GM12878 (cell line): ENCODE measurements around the gene PPM1K. TPM values are rescaled to one million over a fixed set of nuclear protein-coding genes. Genes with fewer than 3 reads are reported as not detected.

Experiments
- ATAC-seq: fragments of 200-7000 bp; cut with Tn5 transposase; 3 replicates; pipeline ENCODE4 v1.9.1; 2020; ENCODE audit warnings: mild to moderate bottlenecking, moderate library complexity
- BruUV-seq: library from RNA; stranded (reverse); fragments of 400-500 nt; replicated peaks from 2 replicates; lab custom pipeline; 2021; lab: Mats Ljungman, UMichigan
- CTCF ChIA-PET: fragments of 300-600 bp; sonication (Branson Sonifier 250); formaldehyde crosslinking; extraction: SDS; loops from one replicate; lab custom pipeline; 2021; ENCODE audit warnings: inconsistent platforms; lab: Yijun Ruan, JAX
- POLR2A ChIA-PET: fragments of 350-600 bp; formaldehyde crosslinking; extraction: SDS; loops from one replicate; lab custom pipeline; 2021; ENCODE audit warnings: inconsistent platforms; lab: Charles Lee
- RAD21 ChIA-PET: fragments of 300-600 bp; sonication (Branson Sonifier 250); formaldehyde crosslinking; loops from one replicate; lab custom pipeline; 2023; ENCODE audit warnings: antibody characterized with exemption; ENCODE audit not compliant: unreplicated experiment; lab: Charles Lee
- SMC1A ChIA-PET: fragments of 300-600 bp; sonication (Branson Sonifier 250); formaldehyde crosslinking; loops from one replicate; lab custom pipeline; 2023; ENCODE audit not compliant: unreplicated experiment, uncharacterized antibody; lab: Charles Lee
- DNase-seq: peaks from one replicate; pipeline ENCODE4 v3.0.0-alpha.2; 2011; ENCODE audit warnings: low read depth, low spot score
- FAIRE-seq: peaks from 3 replicates; lab custom pipeline; 2011; peaks lifted over from hg19 to GRCh38; lab: Jason Lieb, UNC
- H2AFZ ChIP-seq: 2 replicates; pipeline ENCODE4 v1.6.0; 2011; ENCODE audit warnings: low read depth, low read length, control low read depth; ENCODE audit not compliant: control insufficient read depth
- H3K27ac ChIP-seq: 2 replicates; pipeline ENCODE4 v1.5.1; 2011; ENCODE audit warnings: control low read depth; ENCODE audit not compliant: control insufficient read depth, insufficient read depth
- H3K27me3 ChIP-seq, 2 experiments: replicated peaks in 1 of 2; 2 replicates each; pipeline versions ENCODE4 v1.6.0 to v1.6.1; 2011; ENCODE audit warnings: low read length in 1 of 2; ENCODE audit not compliant: control insufficient read depth in 2 of 2, insufficient read depth in 2 of 2
- H3K36me3 ChIP-seq, 2 experiments: 2 replicates each; pipeline ENCODE4 v1.5.1; 2011; ENCODE audit warnings: low read length in 1 of 2; ENCODE audit not compliant: control insufficient read depth in 2 of 2, insufficient read depth in 2 of 2
- H3K4me1 ChIP-seq: 2 replicates; pipeline ENCODE4 v1.6.1; 2011; ENCODE audit warnings: mild to moderate bottlenecking, low read length, moderate library complexity, mixed read lengths; ENCODE audit not compliant: control insufficient read depth, insufficient read depth
- H3K4me2 ChIP-seq: 2 replicates; pipeline ENCODE4 v1.6.0; 2011; ENCODE audit warnings: control low read depth; ENCODE audit not compliant: control insufficient read depth, insufficient read depth
- H3K4me3 ChIP-seq: fragments of 200-600 bp; sonication (generic); 2 replicates; pipeline ENCODE4 v1.5.1; 2016
- H3K79me2 ChIP-seq: 2 replicates; pipeline ENCODE4 v1.6.0; 2011; ENCODE audit warnings: low read length; ENCODE audit not compliant: control insufficient read depth, insufficient read depth
- H3K9ac ChIP-seq: 2 replicates; pipeline ENCODE4 v1.8.0; 2011; ENCODE audit warnings: low read length, control low read depth, mixed read lengths; ENCODE audit not compliant: control insufficient read depth, insufficient read depth
- H3K9me3 ChIP-seq: replicated peaks from 3 replicates; pipeline ENCODE4 v1.5.1; 2011; ENCODE audit warnings: mild to moderate bottlenecking, low read length; ENCODE audit not compliant: control insufficient read depth, insufficient read depth
- H4K20me1 ChIP-seq: 2 replicates; pipeline ENCODE4 v1.6.0; 2011; ENCODE audit not compliant: control insufficient read depth, insufficient read depth
- EZH2 ChIP-seq: IDR thresholded peaks from 2 replicates; pipeline ENCODE4 v1.6.1; 2012; ENCODE audit warnings: low read depth, mild to moderate bottlenecking, control low read depth, inconsistent platforms, low read length, borderline replicate concordance; ENCODE audit not compliant: control insufficient read depth
- HDAC2 ChIP-seq: fragments of 200-600 bp; sonication (generic); IDR thresholded peaks from 2 replicates; pipeline ENCODE4 v1.6.1; 2017
- IKZF2 ChIP-seq, 2 experiments: fragments of 450-650 bp; IDR thresholded peaks; 2 replicates each; pipeline ENCODE4 v1.6.1; 2017; ENCODE audit warnings: mild to moderate bottlenecking in 2 of 2, moderate library complexity in 2 of 2
- KAT2A ChIP-seq: conservative IDR thresholded peaks from 2 replicates; pipeline ENCODE4 v1.6.1; 2011; ENCODE audit warnings: low read depth, low read length; ENCODE audit not compliant: control insufficient read depth
- MTA3 ChIP-seq: IDR thresholded peaks from 2 replicates; pipeline ENCODE4 v1.6.1; 2012; ENCODE audit warnings: low read length, inconsistent platforms, borderline replicate concordance
- MYB ChIP-seq: fragments of 150-350 bp; IDR thresholded peaks from 2 replicates; pipeline ENCODE4 v1.6.1; 2014; ENCODE audit warnings: mild to moderate bottlenecking, low read depth, low read length, borderline replicate concordance
- NR2F1 ChIP-seq: fragments of 450-650 bp; conservative IDR thresholded peaks from 2 replicates; pipeline ENCODE4 v1.6.1; 2017; ENCODE audit warnings: mild to moderate bottlenecking
- RAD21 ChIP-seq: IDR thresholded peaks from 2 replicates; pipeline ENCODE4 v1.6.1; 2011; ENCODE audit warnings: mild to moderate bottlenecking, low read depth, low read length, moderate library complexity; ENCODE audit not compliant: insufficient read depth
- RB1 ChIP-seq: fragments of 450-650 bp; formaldehyde crosslinking; IDR thresholded peaks from 2 replicates; pipeline ENCODE4 v1.6.1; 2017; ENCODE audit warnings: mild to moderate bottlenecking, borderline replicate concordance
- SMAD1 ChIP-seq: fragments of 450-650 bp; IDR thresholded peaks from 2 replicates; pipeline ENCODE4 v1.6.1; 2018; ENCODE audit warnings: mild to moderate bottlenecking, low read depth; ENCODE audit not compliant: partially characterized antibody
- TCF12 ChIP-seq: IDR thresholded peaks from 2 replicates; pipeline ENCODE4 v1.6.1; 2011; ENCODE audit warnings: low read depth, mild to moderate bottlenecking, low read length
- ZSCAN29 ChIP-seq: fragments of 450-650 bp; IDR thresholded peaks from 2 replicates; pipeline ENCODE4 v1.6.1; 2017; ENCODE audit warnings: mild to moderate bottlenecking, moderate library complexity
- WGBS: methylation state at CpG from one replicate; pipeline ENCODE4 v1.1.6; 2016; ENCODE audit warnings: low lambda C conversion rate; ENCODE audit not compliant: insufficient replicate concordance, insufficient coverage; ENCODE audit errors: missing lambda C conversion rate; 5-methylcytosine and 5-hydroxymethylcytosine counted together
- in situ Hi-C: fragments of 300-500 bp; cut with MboI; formaldehyde crosslinking; loops from 9 replicates; pipeline ENCODE4 v1.14.3; 2018; ENCODE audit warnings: mixed read lengths
- intact Hi-C: fragments of 100-400 bp; cut with micrococcal nuclease; formaldehyde crosslinking; loops from one replicate; pipeline ENCODE4 v1.14.2; 2022; ENCODE audit not compliant: unreplicated experiment
- polyA plus RNA-seq, 11 experiments: library from polyadenylated mRNA; depleted of rRNA in 4 of 11; unstranded in 6 of 11; stranded (reverse) in 5 of 11; fragments of >200 nt; fragmentation: Nextera tagmentation in 4 of 11; fragmentation: Illumina TruSeq in 1 of 11; extraction: Ambion mirVana in 4 of 11; extraction: Trizol in 1 of 11; gene quantifications; 1 replicate in 1 of 11; 2 replicates in 10 of 11; pipeline versions ENCODE4 v1.2.1 to v1.2.3, GENCODE V29; 2011 to 2016; ENCODE audit warnings: inconsistent platforms in 2 of 11, missing spikeins in 2 of 11, low read depth in 1 of 11
- total RNA-seq, 4 experiments: library from RNA; depleted of rRNA in 3 of 4; stranded (reverse); fragments of >200 nt in 3 of 4; fragmentation: Illumina TruSeq in 1 of 4; extraction: Trizol in 1 of 4; gene quantifications; 2 replicates each; pipeline versions ENCODE4 v1.2.1 to v1.2.3, GENCODE V29; 2013 to 2021
- TF ChIP-seq, protein P1 (sequence below): IDR thresholded peaks from 2 replicates; pipeline ENCODE4 v1.6.1; 2011; ENCODE audit warnings: low read depth, mild to moderate bottlenecking, low read length, moderate library complexity, borderline replicate concordance; ENCODE audit errors: extremely low read depth
- TF ChIP-seq, protein P2 (sequence below): fragments of 450-650 bp; formaldehyde crosslinking; IDR thresholded peaks from 2 replicates; pipeline ENCODE4 v1.4.0; 2020; ENCODE audit warnings: mild to moderate bottlenecking, moderate library complexity

PPM1K gene
- total and polyA plus RNA-seq, 10 of the 15 experiments (the other 5 are each of a cell fraction or from before 2014, with no cell fraction given): 25.0 to 79.1 (median 36.9) TPM

DNA sequence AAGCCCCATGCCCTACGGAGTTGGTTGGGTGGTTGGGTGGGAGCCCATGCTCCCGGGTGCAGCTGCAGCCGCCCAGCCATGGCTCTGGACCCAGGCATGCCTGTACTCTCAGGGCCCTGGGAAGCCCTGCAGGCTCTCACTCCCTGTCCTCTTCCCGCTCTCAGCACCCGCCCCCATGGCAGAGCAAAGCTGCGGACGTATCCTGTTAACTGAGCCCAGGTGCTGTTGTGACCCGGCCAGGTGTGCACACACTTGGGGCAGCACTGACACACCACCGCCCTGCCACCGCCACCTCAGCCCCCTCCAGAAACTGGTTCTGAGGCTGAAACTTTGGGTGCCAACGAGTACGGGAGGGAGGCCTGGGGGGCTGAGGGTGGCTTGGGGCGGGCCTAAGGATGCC lies 40.3 kb downstream of the PPM1K start:
- H3K4me1 ChIP-seq: no peaks in the 10 kb centered on the region
- no peaks in the 10 kb centered on the region for H4K20me1 ChIP-seq
- H3K27me3 ChIP-seq: no peaks in the 10 kb centered on the region
- ChIA-PET POLR2A (interaction anchor here (0.6 kb wide), 1 partner anchor 566 kb away, joined by 3 read pairs; no protein-coding TSS in a partner anchor), RAD21 (no interaction called here), CTCF (no interaction called here)
- no peaks in the 10 kb centered on the region for H3K79me2 ChIP-seq
- in situ Hi-C loops: no loop called here
- ATAC-seq (no peak), DNase-seq (no peak)
- H3K9me3 ChIP-seq: no peaks in the 10 kb centered on the region
- WGBS: 75% methylated on average over 11 of the region's 13 CpGs
- no peak overlapping the region for H2AFZ ChIP-seq
- no peak for TF ChIP-seq EZH2
- TF ChIP-seq HDAC2: no peak
- TF ChIP-seq, all 136 proteins: peak for 0
- intact Hi-C loops: no loop called here
- no peaks in the 10 kb centered on the region for H3K36me3 ChIP-seq
- H3K4me2 ChIP-seq: no peak overlapping the region
- no TSS peak for BruUV-seq
- FAIRE-seq: no peak
- no peak overlapping the region for H3K27ac ChIP-seq
- SMC1A ChIA-PET: interaction anchor here (1.1 kb wide), 1 partner anchor 1830 kb away, joined by 3 read pairs; no protein-coding TSS in a partner anchor
- no peak overlapping the region for H3K4me3 ChIP-seq
- H3K9ac ChIP-seq: no peak overlapping the region

DNA sequence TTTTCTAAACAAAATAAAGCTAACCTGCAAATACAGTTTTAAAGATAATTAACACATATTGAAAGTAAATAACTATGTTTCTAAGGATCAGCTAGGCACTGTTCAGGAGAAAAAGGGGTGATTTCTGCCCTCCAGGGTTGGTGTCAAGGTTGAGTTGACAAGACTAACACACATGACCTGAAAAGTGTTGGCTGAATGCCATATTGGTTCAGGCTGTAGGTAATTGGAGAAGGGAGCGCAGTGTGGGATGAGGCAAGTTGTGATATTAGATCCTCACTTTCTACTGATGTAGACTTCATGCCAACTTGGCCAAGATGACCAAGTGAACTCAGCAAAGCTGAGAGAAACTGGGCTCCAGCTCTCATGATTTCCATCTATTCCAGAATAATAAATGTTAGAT lies 42.2 kb downstream of the PPM1K start:
- BruUV-seq: no TSS peak
- Histone ChIP-seq H2AFZ (no peak overlapping the region), H3K4me1 (no peaks in the 10 kb centered on the region), H3K27ac (no peak overlapping the region), H4K20me1 (no peaks in the 10 kb centered on the region), H3K9me3 (no peaks in the 10 kb centered on the region), H3K36me3 (no peaks in the 10 kb centered on the region), H3K4me3 (no peak overlapping the region), H3K4me2 (no peak overlapping the region), H3K79me2 (no peaks in the 10 kb centered on the region), H3K27me3 (no peaks in the 10 kb centered on the region), H3K9ac (no peak overlapping the region)
- SMC1A ChIA-PET: interaction anchor here (0.9 to 1.5 kb wide), 2 partner anchors 10 to 30 kb away, joined by 4 to 6 read pairs; no protein-coding TSS in a partner anchor
- POLR2A ChIA-PET: no interaction called here
- ATAC-seq: no peak
- no peak for FAIRE-seq
- 100% methylated on average over 1 of the region's 1 CpG for WGBS
- no peak for DNase-seq
- CTCF ChIA-PET: interaction anchor here (1.0 kb wide), 3 partner anchors 11 to 268 kb away, joined by 3 read pairs; no protein-coding TSS in a partner anchor
- intact Hi-C loops (no loop called here), in situ Hi-C loops (no loop called here)
- RAD21 ChIA-PET: interaction anchor here (0.9 kb wide), 1 partner anchor 137 kb away, joined by 3 read pairs; the partner anchor contains the start of gene HERC6
- no peak for TF ChIP-seq RAD21
- no peak for TF ChIP-seq MTA3
- no peak for TF ChIP-seq NR2F1
- no peak for TF ChIP-seq MYB
- TF ChIP-seq KAT2A: no peak
- no peak for TF ChIP-seq IKZF2 (IDR thresholded peaks at IDR 0.05)
- no peak for TF ChIP-seq RB1
- TF ChIP-seq SMAD1: no peak
- no peak for TF ChIP-seq HDAC2
- TF ChIP-seq, protein P1, sequence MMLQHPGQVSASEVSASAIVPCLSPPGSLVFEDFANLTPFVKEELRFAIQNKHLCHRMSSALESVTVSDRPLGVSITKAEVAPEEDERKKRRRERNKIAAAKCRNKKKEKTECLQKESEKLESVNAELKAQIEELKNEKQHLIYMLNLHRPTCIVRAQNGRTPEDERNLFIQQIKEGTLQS: no peak
- no peak for TF ChIP-seq ZSCAN29
- TF ChIP-seq TCF12: no peak
- TF ChIP-seq, protein P2, sequence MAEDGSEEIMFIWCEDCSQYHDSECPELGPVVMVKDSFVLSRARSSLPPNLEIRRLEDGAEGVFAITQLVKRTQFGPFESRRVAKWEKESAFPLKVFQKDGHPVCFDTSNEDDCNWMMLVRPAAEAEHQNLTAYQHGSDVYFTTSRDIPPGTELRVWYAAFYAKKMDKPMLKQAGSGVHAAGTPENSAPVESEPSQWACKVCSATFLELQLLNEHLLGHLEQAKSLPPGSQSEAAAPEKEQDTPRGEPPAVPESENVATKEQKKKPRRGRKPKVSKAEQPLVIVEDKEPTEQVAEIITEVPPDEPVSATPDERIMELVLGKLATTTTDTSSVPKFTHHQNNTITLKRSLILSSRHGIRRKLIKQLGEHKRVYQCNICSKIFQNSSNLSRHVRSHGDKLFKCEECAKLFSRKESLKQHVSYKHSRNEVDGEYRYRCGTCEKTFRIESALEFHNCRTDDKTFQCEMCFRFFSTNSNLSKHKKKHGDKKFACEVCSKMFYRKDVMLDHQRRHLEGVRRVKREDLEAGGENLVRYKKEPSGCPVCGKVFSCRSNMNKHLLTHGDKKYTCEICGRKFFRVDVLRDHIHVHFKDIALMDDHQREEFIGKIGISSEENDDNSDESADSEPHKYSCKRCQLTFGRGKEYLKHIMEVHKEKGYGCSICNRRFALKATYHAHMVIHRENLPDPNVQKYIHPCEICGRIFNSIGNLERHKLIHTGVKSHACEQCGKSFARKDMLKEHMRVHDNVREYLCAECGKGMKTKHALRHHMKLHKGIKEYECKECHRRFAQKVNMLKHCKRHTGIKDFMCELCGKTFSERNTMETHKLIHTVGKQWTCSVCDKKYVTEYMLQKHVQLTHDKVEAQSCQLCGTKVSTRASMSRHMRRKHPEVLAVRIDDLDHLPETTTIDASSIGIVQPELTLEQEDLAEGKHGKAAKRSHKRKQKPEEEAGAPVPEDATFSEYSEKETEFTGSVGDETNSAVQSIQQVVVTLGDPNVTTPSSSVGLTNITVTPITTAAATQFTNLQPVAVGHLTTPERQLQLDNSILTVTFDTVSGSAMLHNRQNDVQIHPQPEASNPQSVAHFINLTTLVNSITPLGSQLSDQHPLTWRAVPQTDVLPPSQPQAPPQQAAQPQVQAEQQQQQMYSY (CRISPR knock-in tag): no peak
